GM20000 (cell line): ENCODE data around the gene PLEK.

Experiments
- DNase-seq: peaks from one replicate; pipeline ENCODE4 v3.0.0; 2012; ENCODE audit warnings: low spot score
- CTCF ChIP-seq: IDR thresholded peaks from 2 replicates; pipeline ENCODE4 v1.5.1; 2012; ENCODE audit warnings: mild to moderate bottlenecking, control low read depth; ENCODE audit errors: extremely low read depth, missing control alignments

The PLEK gene

GRCh38 chr2:68367953-68368653 is 3.0 kb downstream of the PLEK start:
- no peak for TF ChIP-seq CTCF
- no peak for DNase-seq

- TF ChIP-seq CTCF = no peak
- no peak for DNase-seq
Measured at GRCh38 chr2:68368654-68369336, 3.7 kb downstream of the PLEK start.

- TF ChIP-seq CTCF = no peak
- DNase-seq = no peak
Measured at GRCh38 chr2:68369337-68369734, 4.3 kb downstream of the PLEK start.

- DNase-seq = no peak
- no peak for TF ChIP-seq CTCF
Measured at GRCh38 chr2:68371138-68371537, 6.1 kb downstream of the PLEK start.

- TF ChIP-seq CTCF = no peak
- no peak for DNase-seq
Measured at GRCh38 chr2:68371581-68371980, 6.5 kb downstream of the PLEK start.

GRCh38 chr2:68372485-68372884 is 7.4 kb downstream of the PLEK start:
- TF ChIP-seq CTCF = no peak
- no peak for DNase-seq

GRCh38 chr2:68374184-68374583 is 9.1 kb downstream of the PLEK start:
- no peak for TF ChIP-seq CTCF
- no peak for DNase-seq
